Neuronal stem cell (in vitro differentiated cells): Measurements from ENCODE around the gene PLA2G5.

Experiments
- DNase-seq: peaks from one replicate; pipeline ENCODE4 v3.0.0-alpha.2; 2013; ENCODE audit warnings: low spot score
- H2AFZ ChIP-seq: one replicate; pipeline ENCODE4 v1.6.1; 2013; ENCODE audit warnings: mild to moderate bottlenecking, low read length, inconsistent platforms
- H2AK5ac ChIP-seq: 2 replicates; pipeline ENCODE4 v1.6.1; 2013; ENCODE audit warnings: low read depth, mild to moderate bottlenecking, inconsistent platforms, low read length, moderate library complexity, mixed read lengths
- H2BK120ac ChIP-seq: 2 replicates; pipeline ENCODE4 v1.6.1; 2013; ENCODE audit warnings: low read depth, mild to moderate bottlenecking, inconsistent platforms, low read length, moderate library complexity, mixed read lengths
- H2BK12ac ChIP-seq: one replicate; pipeline ENCODE4 v1.6.1; 2013; ENCODE audit warnings: low read length, inconsistent platforms
- H2BK15ac ChIP-seq: 2 replicates; pipeline ENCODE4 v1.6.1; 2013; ENCODE audit warnings: mild to moderate bottlenecking, low read length, inconsistent platforms, mixed read lengths
- H2BK5ac ChIP-seq: one replicate; pipeline ENCODE4 v1.6.1; 2013; ENCODE audit warnings: inconsistent platforms, mild to moderate bottlenecking, low read length, moderate library complexity
- H3K14ac ChIP-seq: one replicate; pipeline ENCODE4 v1.6.1; 2013; ENCODE audit warnings: low read length, inconsistent platforms
- H3K18ac ChIP-seq: 2 replicates; pipeline ENCODE4 v1.6.1; 2013; ENCODE audit warnings: low read length, inconsistent platforms
- H3K23ac ChIP-seq: 2 replicates; pipeline ENCODE4 v1.6.1; 2013; ENCODE audit warnings: low read depth, mild to moderate bottlenecking, mixed read lengths, low read length, inconsistent platforms; ENCODE audit not compliant: poor library complexity
- H3K27ac ChIP-seq: replicated peaks from 3 replicates; pipeline ENCODE4 v1.5.1; 2013; ENCODE audit warnings: low read length, inconsistent platforms
- H3K27me3 ChIP-seq, 3 experiments: 2 replicates each; pipeline ENCODE4 v1.6.1; 2013; ENCODE audit warnings: low read length in 3 of 3, mild to moderate bottlenecking in 2 of 3, inconsistent platforms in 1 of 3, low read depth in 1 of 3, mixed read lengths in 1 of 3, moderate library complexity in 1 of 3; ENCODE audit not compliant: control insufficient read depth in 3 of 3, insufficient read depth in 3 of 3
- H3K36me3 ChIP-seq, 2 donors: replicated peaks in 1 of 2; 2 replicates each; pipeline ENCODE4 v1.6.1; 2013; ENCODE audit warnings: low read length in 2 of 2; ENCODE audit not compliant: control insufficient read depth in 2 of 2, insufficient read depth in 2 of 2
- H3K4ac ChIP-seq: 2 replicates; pipeline ENCODE4 v1.6.1; 2013; ENCODE audit warnings: inconsistent platforms, mild to moderate bottlenecking, low read length, moderate library complexity
- H3K4me1 ChIP-seq, 2 donors: 1 replicate in 1 of 2; 2 replicates in 1 of 2; pipeline ENCODE4 v1.6.1; 2013; ENCODE audit warnings: low read length in 2 of 2, low read depth in 1 of 2; ENCODE audit not compliant: control insufficient read depth in 2 of 2, insufficient read depth in 1 of 2
- H3K4me2 ChIP-seq: one replicate; pipeline ENCODE4 v1.6.1; 2013; ENCODE audit warnings: mild to moderate bottlenecking, low read length, inconsistent platforms; ENCODE audit not compliant: insufficient read depth, poor library complexity, severe bottlenecking
- H3K4me3 ChIP-seq, 2 donors: 2 replicates each; pipeline ENCODE4 v1.5.1; 2013; ENCODE audit warnings: low read length in 2 of 2, mild to moderate bottlenecking in 2 of 2, inconsistent platforms in 1 of 2, moderate library complexity in 1 of 2
- H3K79me1 ChIP-seq: one replicate; pipeline ENCODE4 v1.6.1; 2013; ENCODE audit warnings: low read depth, mild to moderate bottlenecking, inconsistent platforms, low read length, moderate library complexity
- H3K9ac ChIP-seq: one replicate; pipeline ENCODE4 v1.6.1; 2013; ENCODE audit warnings: mild to moderate bottlenecking, low read depth, low read length, inconsistent platforms; ENCODE audit not compliant: poor library complexity
- H3K9me3 ChIP-seq, 2 donors: replicated peaks in 1 of 2; 2 replicates each; pipeline versions ENCODE3 to v1.6.1; 2013; ENCODE audit warnings: low read length in 2 of 2, mild to moderate bottlenecking in 2 of 2, inconsistent platforms in 1 of 2, low read depth in 1 of 2, mixed read lengths in 1 of 2, moderate library complexity in 1 of 2; ENCODE audit not compliant: control insufficient read depth in 2 of 2, insufficient read depth in 1 of 2
- H4K8ac ChIP-seq: one replicate; pipeline ENCODE4 v1.6.1; 2013; ENCODE audit warnings: low read depth, mild to moderate bottlenecking, inconsistent platforms, low read length, moderate library complexity
- H4K91ac ChIP-seq: one replicate; pipeline ENCODE4 v1.6.1; 2013; ENCODE audit warnings: low read length, low read depth, mild to moderate bottlenecking, inconsistent platforms; ENCODE audit not compliant: poor library complexity
- WGBS, 2 donors: extraction: QIAGEN DNeasy Blood & Tissue Kit; methylation state at CpG; one replicate each; pipeline ENCODE4 v1.1.7; 2013; ENCODE audit warnings: missing lambda C conversion rate in 2 of 2, mixed read lengths in 1 of 2; ENCODE audit not compliant: insufficient read length in 2 of 2, insufficient replicate concordance in 1 of 2; ENCODE audit errors: extremely low coverage in 2 of 2; 5-methylcytosine and 5-hydroxymethylcytosine counted together

PLA2G5 gene

GRCh38 chr1:20115479-20115878 is 45.5 kb downstream of the PLA2G5 start:
- H3K14ac ChIP-seq, result no peak overlapping the region
- no peak overlapping the region for H4K91ac ChIP-seq
- H3K36me3 ChIP-seq, result no peaks in the 10 kb centered on the region
- no CpG with 5 or more reads among the region's 4 CpGs for WGBS, 2 donors
- H3K4ac ChIP-seq, result no peak overlapping the region
- no peaks in the 10 kb centered on the region for H3K27me3 ChIP-seq
- no peak overlapping the region for H2BK15ac ChIP-seq
- no peak overlapping the region for H2BK120ac ChIP-seq
- H3K9me3 ChIP-seq, result no peaks in the 10 kb centered on the region
- H3K18ac ChIP-seq, result no peak overlapping the region
- H3K4me2 ChIP-seq, result no peak overlapping the region
- H4K8ac ChIP-seq, result no peak overlapping the region
- H3K4me3 ChIP-seq, result no peak overlapping the region
- H3K9ac ChIP-seq, result no peak overlapping the region
- H3K4me1 ChIP-seq, result no peaks in the 10 kb centered on the region
- no peak overlapping the region for H2BK5ac ChIP-seq
- H2AK5ac ChIP-seq, result no peak overlapping the region
- DNase-seq, result no peak
- H3K23ac ChIP-seq, result no peak overlapping the region
- no peak overlapping the region for H3K27ac ChIP-seq
- H2AFZ ChIP-seq, result no peak overlapping the region
- no peak overlapping the region for H2BK12ac ChIP-seq
- no peaks in the 10 kb centered on the region for H3K79me1 ChIP-seq

GRCh38 chr1:20115916-20116315 is 45.9 kb downstream of the PLA2G5 start:
- no peak overlapping the region for H2BK15ac ChIP-seq
- H3K18ac ChIP-seq, result no peak overlapping the region
- no peak overlapping the region for H3K4me2 ChIP-seq
- no peak overlapping the region for H3K23ac ChIP-seq
- H3K9ac ChIP-seq, result no peak overlapping the region
- no peak overlapping the region for H4K8ac ChIP-seq
- H3K36me3 ChIP-seq, result no peaks in the 10 kb centered on the region
- H3K4ac ChIP-seq, result no peak overlapping the region
- no peaks in the 10 kb centered on the region for H3K79me1 ChIP-seq
- H3K14ac ChIP-seq, result no peak overlapping the region
- no peak overlapping the region for H2AK5ac ChIP-seq
- no peak for DNase-seq
- no peak overlapping the region for H4K91ac ChIP-seq
- no peak overlapping the region for H2AFZ ChIP-seq
- no peak overlapping the region for H3K4me3 ChIP-seq
- no peak overlapping the region for H2BK5ac ChIP-seq
- H3K9me3 ChIP-seq, result no peaks in the 10 kb centered on the region
- no peaks in the 10 kb centered on the region for H3K27me3 ChIP-seq
- no peak overlapping the region for H2BK120ac ChIP-seq
- no CpG with 5 or more reads among the region's 7 CpGs for WGBS, 2 donors
- H3K27ac ChIP-seq, result no peak overlapping the region
- H3K4me1 ChIP-seq, result no peaks in the 10 kb centered on the region
- H2BK12ac ChIP-seq, result no peak overlapping the region

- no peak for DNase-seq
- Histone ChIP-seq H2AK5ac (no peak overlapping the region), H4K8ac (no peak overlapping the region), H2BK15ac (no peak overlapping the region), H3K4me2 (no peak overlapping the region), H3K9ac (no peak overlapping the region), H3K23ac (no peak overlapping the region), H3K9me3 (no peaks in the 10 kb centered on the region), H2BK12ac (no peak overlapping the region), H3K79me1 (no peaks in the 10 kb centered on the region), H3K27ac (no peak overlapping the region), H3K14ac (no peak overlapping the region), H3K4me3 (no peak overlapping the region), H4K91ac (no peak overlapping the region), H2BK120ac (no peak overlapping the region), H3K27me3 (no peaks in the 10 kb centered on the region), H3K4me1 (no peaks in the 10 kb centered on the region), H2BK5ac (no peak overlapping the region), H2AFZ (no peak overlapping the region), H3K36me3 (no peaks in the 10 kb centered on the region), H3K18ac (no peak overlapping the region), H3K4ac (no peak overlapping the region)
These were observed 47.2 kb downstream of the PLA2G5 start for GRCh38 chr1:20117236-20117635.

- H2BK5ac ChIP-seq, result no peak within 1 kb of the TSS
- no peak within 1 kb of the TSS for H4K8ac ChIP-seq
- H3K18ac ChIP-seq, result peak within 1 kb of the TSS; percentile 63
- peak within 1 kb of the TSS; percentile 23 for H3K4ac ChIP-seq
- no peaks in the 10 kb centered on the region for H3K27me3 ChIP-seq
- H2AFZ ChIP-seq, result no peak within 1 kb of the TSS
- H3K4me2 ChIP-seq, result no peak within 1 kb of the TSS
- no peak within 1 kb of the TSS for H2BK120ac ChIP-seq
- no peaks in the 10 kb centered on the region for H3K79me1 ChIP-seq
- no peak within 1 kb of the TSS for H2BK15ac ChIP-seq
- H3K36me3 ChIP-seq, result no peaks in the 10 kb centered on the region
- peak within 1 kb of the TSS; percentile 67 for H3K14ac ChIP-seq
- no CpG with 5 or more reads among the region's 2 CpGs for WGBS, 2 donors
- H3K9ac ChIP-seq, result no peak within 1 kb of the TSS
- no peak within 1 kb of the TSS for H2BK12ac ChIP-seq
- peak within 1 kb of the TSS; percentile 53 for H3K23ac ChIP-seq
- no peak within 1 kb of the TSS for H3K27ac ChIP-seq
- no peaks in the 10 kb centered on the region for H3K9me3 ChIP-seq
- no peaks in the 10 kb centered on the region for H3K4me1 ChIP-seq
- H3K4me3 ChIP-seq, result no peak within 1 kb of the TSS
- no peak within 1 kb of the TSS for H2AK5ac ChIP-seq
- no peak within 1 kb of the TSS for H4K91ac ChIP-seq
- DNase-seq, result no peak
These were observed 49.4 kb downstream of the PLA2G5 start, which contains the start of gene PLA2G2D for GRCh38 chr1:20119347-20119746. TSS of gene PLA2G2D (minus strand) at chr1:20119536. CDS start at chr1:20119498, 38 bp downstream.
